Psoas muscle (tissue), 8 donors: Measurements from ENCODE around the gene ME3. TPM values are rescaled to one million over a fixed set of nuclear protein-coding genes. Genes with fewer than 3 reads are reported as not detected.
A peak's percentile ranks its signal among the peaks of the same experiment; 100 is the strongest.

Experiments used
- ATAC-seq, 4 donors: fragments of 200-7000 bp; cut with Tn5 transposase; one replicate each; pipeline ENCODE4 v1.9.1; 2020; ENCODE audit warnings: moderate library complexity in 3 of 4, mild to moderate bottlenecking in 2 of 4
- DNase-seq, 2 donors: peaks; one replicate each; pipeline ENCODE4 v3.0.0-alpha.2; 2020
- H3K27ac ChIP-seq: fragments of 200-600 bp; one replicate; pipeline ENCODE4 v1.8.0; 2022
- H3K27me3 ChIP-seq, 3 donors: fragments of 200-600 bp in 1 of 3; one replicate each; pipeline versions ENCODE4 v1.6.1 to v1.8.0; 2013 to 2022; ENCODE audit warnings: low read length in 2 of 3, mild to moderate bottlenecking in 2 of 3, moderate library complexity in 1 of 3; ENCODE audit not compliant: insufficient read depth in 3 of 3
- H3K36me3 ChIP-seq, 2 donors: fragments of 200-600 bp in 1 of 2; one replicate each; pipeline versions ENCODE4 v1.6.1 to v1.8.0; 2013 to 2022; ENCODE audit warnings: low read depth in 1 of 2, mild to moderate bottlenecking in 1 of 2, moderate library complexity in 1 of 2; ENCODE audit not compliant: insufficient read depth in 1 of 2
- H3K4me1 ChIP-seq: fragments of 200-600 bp; one replicate; pipeline ENCODE4 v1.8.0; 2022
- H3K4me3 ChIP-seq: fragments of 200-600 bp; one replicate; pipeline ENCODE4 v1.8.0; 2022; ENCODE audit warnings: mild to moderate bottlenecking
- H3K9me3 ChIP-seq: fragments of 200-600 bp; one replicate; pipeline ENCODE4 v1.8.0; 2022
- WGBS, 3 donors: extraction: QIAGEN DNeasy Blood & Tissue Kit; methylation state at CpG; one replicate each; pipeline versions ENCODE4 v1.1.6 to v1.1.7; 2013; 5-methylcytosine and 5-hydroxymethylcytosine counted together
- intact Hi-C, 2 donors: fragments of 100-400 bp; cut with DNase I; formaldehyde crosslinking; loops; one replicate each; pipeline versions ENCODE4 v1.11.0 to v1.14.2; 2022
- polyA plus RNA-seq, 3 donors: library from polyadenylated mRNA; stranded (reverse); fragments of 200-250 nt; gene quantifications; one replicate each; pipeline ENCODE4 v1.2.3, GENCODE V29; 2013
- total RNA-seq, 4 donors: library from RNA; stranded (reverse); fragmentation: NEBNext Ultra II Directional in 2 of 4; extraction: Animal tissue kit (Norgen Biotek cat#: 25700) in 2 of 4; gene quantifications; one replicate each; pipeline versions ENCODE4 v1.2.1 to v1.2.4, GENCODE V29; 2021 to 2023
- TF ChIP-seq, protein P1 (sequence below): fragments of 200-600 bp; IDR thresholded peaks from one replicate; pipeline ENCODE4 v1.8.0; 2022; ENCODE audit warnings: antibody characterized with exemption
- donor health status: healthy with polysubstance abuse.
- donor health status: DM: no; HTN: no; CAD: no; lungs with moderate emphysema.
- donor health status: Bipolar disorder and iron deficiency.
- donor health status: healthy.
- donor health status: DM: yes; HTN: yes; CAD: no.
- donor health status: DM: no; HTN: no; CAD: no.
- donor health status: DM: no; HTN: no; CAD: no.
- donor health status: DM: yes; HTN: yes; CAD: no.

The ME3 gene
- total and polyA plus RNA-seq, 7 donors = 5.1 to 19.5 (median 11.2) TPM

- ATAC-seq (no peak), DNase-seq (no peak)
- Histone ChIP-seq H3K27ac (no peak overlapping the region), H3K4me3 (no peak overlapping the region), H3K4me1 (peaks cover 3% of the 10 kb centered on the region), H3K27me3 (no peaks in the 10 kb centered on the region), H3K9me3 (no peaks in the 10 kb centered on the region), H3K36me3 (no peaks in the 10 kb centered on the region)
- intact Hi-C loops = no loop called here
- TF ChIP-seq, protein P1, sequence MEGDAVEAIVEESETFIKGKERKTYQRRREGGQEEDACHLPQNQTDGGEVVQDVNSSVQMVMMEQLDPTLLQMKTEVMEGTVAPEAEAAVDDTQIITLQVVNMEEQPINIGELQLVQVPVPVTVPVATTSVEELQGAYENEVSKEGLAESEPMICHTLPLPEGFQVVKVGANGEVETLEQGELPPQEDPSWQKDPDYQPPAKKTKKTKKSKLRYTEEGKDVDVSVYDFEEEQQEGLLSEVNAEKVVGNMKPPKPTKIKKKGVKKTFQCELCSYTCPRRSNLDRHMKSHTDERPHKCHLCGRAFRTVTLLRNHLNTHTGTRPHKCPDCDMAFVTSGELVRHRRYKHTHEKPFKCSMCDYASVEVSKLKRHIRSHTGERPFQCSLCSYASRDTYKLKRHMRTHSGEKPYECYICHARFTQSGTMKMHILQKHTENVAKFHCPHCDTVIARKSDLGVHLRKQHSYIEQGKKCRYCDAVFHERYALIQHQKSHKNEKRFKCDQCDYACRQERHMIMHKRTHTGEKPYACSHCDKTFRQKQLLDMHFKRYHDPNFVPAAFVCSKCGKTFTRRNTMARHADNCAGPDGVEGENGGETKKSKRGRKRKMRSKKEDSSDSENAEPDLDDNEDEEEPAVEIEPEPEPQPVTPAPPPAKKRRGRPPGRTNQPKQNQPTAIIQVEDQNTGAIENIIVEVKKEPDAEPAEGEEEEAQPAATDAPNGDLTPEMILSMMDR = no peak
Observed at GRCh38 chr11:86397351-86397750, 275.1 kb downstream of the ME3 start.

DNA sequence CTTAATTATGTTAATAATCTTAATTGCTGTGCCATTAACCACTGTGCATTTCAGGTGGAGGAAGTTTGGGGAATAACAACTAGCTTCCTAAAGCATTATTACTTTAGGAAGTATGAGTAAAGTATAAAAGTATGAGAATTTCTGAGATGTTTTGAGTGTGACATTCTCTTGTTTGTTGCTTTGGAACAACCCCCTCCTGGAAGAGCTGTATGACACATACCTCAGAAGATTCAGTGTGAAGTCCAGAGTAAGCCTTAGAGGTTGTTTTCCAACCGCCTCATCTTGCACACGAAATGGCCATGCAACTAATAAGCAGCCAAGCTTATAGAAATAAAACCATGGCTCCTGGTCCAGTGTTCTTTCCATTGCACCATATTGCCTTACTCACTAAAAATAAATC lies 276.0 kb downstream of the ME3 start:
- H3K27ac ChIP-seq = no peak overlapping the region
- no peaks in the 10 kb centered on the region for H3K9me3 ChIP-seq
- no peak overlapping the region for H3K4me3 ChIP-seq
- 70 to 84% (median 72%) methylated on average over 2 of the region's 2 CpGs for WGBS, 3 donors
- TF ChIP-seq, protein P1 = no peak
- H3K36me3 ChIP-seq = no peaks in the 10 kb centered on the region
- ATAC-seq (no peak), DNase-seq (no peak)
- intact Hi-C loops = no loop called here
- H3K27me3 ChIP-seq = no peaks in the 10 kb centered on the region
- peaks cover 3% of the 10 kb centered on the region for H3K4me1 ChIP-seq

DNA sequence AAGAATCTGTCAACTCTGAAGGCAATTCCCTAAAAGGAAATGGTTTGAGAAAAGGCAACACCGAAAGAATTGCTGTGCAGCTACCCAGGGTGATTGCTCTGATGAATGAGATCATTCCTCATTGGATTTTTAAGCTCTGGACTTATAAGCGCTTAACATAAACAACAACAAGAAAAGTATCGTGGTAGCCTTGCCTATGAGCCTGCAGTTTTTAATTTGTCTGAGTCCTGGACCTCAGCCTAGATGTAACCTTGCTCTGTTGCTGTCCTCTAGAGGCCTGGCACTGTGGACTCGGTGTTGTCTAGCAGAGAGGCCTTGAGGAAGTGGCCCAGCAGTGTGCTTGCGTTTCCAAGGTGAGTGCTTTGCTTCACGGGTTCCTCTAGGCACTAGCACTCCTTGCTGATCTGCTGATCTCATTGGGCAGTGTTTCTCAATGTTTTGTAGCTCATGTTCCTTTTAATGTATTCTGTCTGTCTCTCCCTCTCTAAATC lies 277.3 kb downstream of the ME3 start:
- no peaks in the 10 kb centered on the region for H3K27me3 ChIP-seq
- H3K9me3 ChIP-seq = no peaks in the 10 kb centered on the region
- H3K27ac ChIP-seq = no peak overlapping the region
- intact Hi-C loops = no loop called here
- DNase-seq = no peak
- peak in 3 of 4 donors; percentile 46 to 74 (median 59) for ATAC-seq
- WGBS, 3 donors = 39 to 42% (median 42%) methylated on average over 6 of the region's 6 CpGs
- no peak overlapping the region for H3K4me3 ChIP-seq
- TF ChIP-seq, protein P1 = no peak
- no peaks in the 10 kb centered on the region for H3K36me3 ChIP-seq
- H3K4me1 ChIP-seq = peaks cover 3% of the 10 kb centered on the region

Other genes starting within 250 kb of the ME3 start
- gene PRSS23, start 127.9 kb upstream of the ME3 start, total RNA-seq = 10 to 100 TPM in 3 of 4 donors, 1 to 10 TPM in 1; 2.3 to 17.8 (median 15.7) TPM
- 1 to 10 TPM; 3.9 to 4.4 (median 4.0) TPM for gene PRSS23, start 127.9 kb upstream of the ME3 start, polyA plus RNA-seq